ENCODE measurements around the gene DYNLT1. TPM values are rescaled to one million over a fixed set of nuclear protein-coding genes. Genes with fewer than 3 reads are reported as not detected.
"Not testable (repeated sequence)": the region's sequence is repeated elsewhere in the genome, so short reads cannot be mapped to it uniquely, and the experiment has no call there.

The DYNLT1 gene
- polyA plus RNA-seq, 1 donor from 2014 or later, result 320 TPM

GRCh38 chr6:158633127-158633526, 11.4 kb downstream of the DYNLT1 start:
- Histone ChIP-seq H3F3A (ENCODE audit: insufficient read depth, low read length, poor library complexity, severe bottlenecking) (no peaks in the 10 kb centered on the region), H3K27me3 (ENCODE audit: insufficient read depth, low read depth, low read length) (no peaks in the 10 kb centered on the region), H3K9me2 (ENCODE audit: insufficient read depth, low read length) (no peaks in the 10 kb centered on the region), H3K9ac (ENCODE audit: low read length) (no peak overlapping the region), H4K20me1 (ENCODE audit: insufficient read depth) (no peaks in the 10 kb centered on the region), H3K9me3 (ENCODE audit: low read length) (no peaks in the 10 kb centered on the region), H3K36me3 (ENCODE audit: insufficient read depth, low read length) (peaks cover 10% of the 10 kb centered on the region), H3K4me3 (ENCODE audit: low read length) (no peak overlapping the region), H3K4me2 (ENCODE audit: low read length) (no peak overlapping the region), H3K27ac (ENCODE audit: low read length) (no peak overlapping the region), H2AFZ (ENCODE audit: low read depth, low read length) (no peak overlapping the region), H3K79me2 (replicated peaks; ENCODE audit: insufficient read depth, low read length) (no peaks in the 10 kb centered on the region)
- TF ChIP-seq SMC3 (conservative IDR thresholded peaks at IDR 0.05; ENCODE audit: poor library complexity) (no peak), POLR2AphosphoS5 (IDR thresholded peaks at IDR 0.05) (no peak), TAF1 (IDR thresholded peaks at IDR 0.05; ENCODE audit: low read depth) (no peak), EZH2 (IDR thresholded peaks at IDR 0.05; ENCODE audit: borderline replicate concordance, insufficient read depth, low read length, poor library complexity, severe bottlenecking) (no peak), REST (IDR thresholded peaks at IDR 0.05; ENCODE audit: borderline replicate concordance) (no peak), RAD21 (conservative IDR thresholded peaks at IDR 0.05) (no peak), EP300 (conservative IDR thresholded peaks at IDR 0.05; ENCODE audit: poor library complexity, severe bottlenecking) (no peak)

DNA sequence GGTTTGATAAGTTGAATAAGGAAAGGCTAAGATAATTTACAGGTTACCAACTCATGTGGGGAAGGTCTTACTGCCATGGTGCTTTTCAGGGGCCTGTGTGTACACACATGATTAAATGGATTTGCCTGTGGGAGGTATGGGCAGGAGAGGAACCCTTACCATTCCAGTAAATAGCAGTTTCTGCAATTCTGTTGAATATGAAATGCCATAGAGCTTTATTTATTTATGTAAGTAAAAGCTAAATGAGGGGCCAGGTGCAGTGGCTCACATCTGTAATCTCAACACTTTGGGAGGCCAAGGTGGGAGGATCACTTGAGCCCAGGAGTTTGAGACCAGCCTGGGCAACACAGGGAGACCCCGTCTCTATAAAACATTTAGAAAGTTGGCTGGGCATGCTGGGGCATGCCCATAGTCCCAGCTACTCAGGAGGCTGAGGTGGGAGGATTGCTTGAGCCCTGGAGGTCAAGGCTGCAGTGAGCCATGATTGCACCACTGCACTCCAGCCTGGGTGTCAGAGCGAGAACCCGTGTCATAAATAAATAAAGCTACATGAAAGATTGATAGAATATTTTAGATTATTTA, 11.9 kb downstream of the DYNLT1 start:
- peaks cover 10% of the 10 kb centered on the region for H3K36me3 ChIP-seq (ENCODE audit: insufficient read depth, low read length)

GRCh38 chr6:158631678-158632537, 12.6 kb downstream of the DYNLT1 start:
- Histone ChIP-seq H3K9me2 (ENCODE audit: insufficient read depth, low read length) (no peaks in the 10 kb centered on the region), H3K9ac (ENCODE audit: low read length) (no peak overlapping the region), H3K27me3 (ENCODE audit: insufficient read depth, low read depth, low read length) (no peaks in the 10 kb centered on the region), H3K27ac (ENCODE audit: low read length) (no peak overlapping the region), H3K4me3 (ENCODE audit: low read length) (no peak overlapping the region), H2AFZ (ENCODE audit: low read depth, low read length) (no peak overlapping the region), H3F3A (ENCODE audit: insufficient read depth, low read length, poor library complexity, severe bottlenecking) (no peaks in the 10 kb centered on the region), H3K4me2 (ENCODE audit: low read length) (no peak overlapping the region), H3K79me2 (replicated peaks; ENCODE audit: insufficient read depth, low read length) (no peaks in the 10 kb centered on the region), H3K36me3 (ENCODE audit: insufficient read depth, low read length) (peaks cover 13% of the 10 kb centered on the region), H4K20me1 (ENCODE audit: insufficient read depth) (no peaks in the 10 kb centered on the region), H3K9me3 (ENCODE audit: low read length) (no peaks in the 10 kb centered on the region)
- TF ChIP-seq EP300 (conservative IDR thresholded peaks at IDR 0.05; ENCODE audit: poor library complexity, severe bottlenecking) (no peak), EZH2 (IDR thresholded peaks at IDR 0.05; ENCODE audit: borderline replicate concordance, insufficient read depth, low read length, poor library complexity, severe bottlenecking) (no peak), MXI1 (conservative IDR thresholded peaks at IDR 0.05; ENCODE audit: poor library complexity, severe bottlenecking) (no peak), REST (IDR thresholded peaks at IDR 0.05; ENCODE audit: borderline replicate concordance) (no peak), SMC3 (conservative IDR thresholded peaks at IDR 0.05; ENCODE audit: poor library complexity) (no peak), RAD21 (conservative IDR thresholded peaks at IDR 0.05) (no peak), POLR2AphosphoS5 (IDR thresholded peaks at IDR 0.05) (no peak), TAF1 (IDR thresholded peaks at IDR 0.05; ENCODE audit: low read depth) (no peak)
- TF ChIP-seq, protein P1, sequence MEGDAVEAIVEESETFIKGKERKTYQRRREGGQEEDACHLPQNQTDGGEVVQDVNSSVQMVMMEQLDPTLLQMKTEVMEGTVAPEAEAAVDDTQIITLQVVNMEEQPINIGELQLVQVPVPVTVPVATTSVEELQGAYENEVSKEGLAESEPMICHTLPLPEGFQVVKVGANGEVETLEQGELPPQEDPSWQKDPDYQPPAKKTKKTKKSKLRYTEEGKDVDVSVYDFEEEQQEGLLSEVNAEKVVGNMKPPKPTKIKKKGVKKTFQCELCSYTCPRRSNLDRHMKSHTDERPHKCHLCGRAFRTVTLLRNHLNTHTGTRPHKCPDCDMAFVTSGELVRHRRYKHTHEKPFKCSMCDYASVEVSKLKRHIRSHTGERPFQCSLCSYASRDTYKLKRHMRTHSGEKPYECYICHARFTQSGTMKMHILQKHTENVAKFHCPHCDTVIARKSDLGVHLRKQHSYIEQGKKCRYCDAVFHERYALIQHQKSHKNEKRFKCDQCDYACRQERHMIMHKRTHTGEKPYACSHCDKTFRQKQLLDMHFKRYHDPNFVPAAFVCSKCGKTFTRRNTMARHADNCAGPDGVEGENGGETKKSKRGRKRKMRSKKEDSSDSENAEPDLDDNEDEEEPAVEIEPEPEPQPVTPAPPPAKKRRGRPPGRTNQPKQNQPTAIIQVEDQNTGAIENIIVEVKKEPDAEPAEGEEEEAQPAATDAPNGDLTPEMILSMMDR (IDR thresholded peaks at IDR 0.05; ENCODE audit: poor library complexity, severe bottlenecking), result no peak

More for the DNA sequence above, 11.9 kb downstream of the DYNLT1 start:
- not testable (repeated sequence) for H2AFZ ChIP-seq (ENCODE audit: low read depth, low read length); H3K4me3 ChIP-seq (ENCODE audit: low read length); H3K4me2 ChIP-seq (ENCODE audit: low read length); H3K9me2 ChIP-seq (ENCODE audit: insufficient read depth, low read length); H3K27ac ChIP-seq (ENCODE audit: low read length); H3F3A ChIP-seq (ENCODE audit: insufficient read depth, low read length, poor library complexity, severe bottlenecking); H3K79me2 ChIP-seq (replicated peaks; ENCODE audit: insufficient read depth, low read length); H4K20me1 ChIP-seq (ENCODE audit: insufficient read depth); H3K9me3 ChIP-seq (ENCODE audit: low read length); H3K27me3 ChIP-seq (ENCODE audit: insufficient read depth, low read depth, low read length); H3K9ac ChIP-seq (ENCODE audit: low read length)

All from neural cell (in vitro differentiated cells).